Esophagus mucosa (tissue), 1 donor: ENCODE data around the gene RRAS. TPM values are rescaled to one million over a fixed set of nuclear protein-coding genes. Genes with fewer than 3 reads are reported as not detected.
"Not testable (repeated sequence)": the region's sequence is repeated elsewhere in the genome, so short reads cannot be mapped to it uniquely, and the experiment has no call there.

Source experiments
- ATAC-seq: fragments of 200-7000 bp; cut with Tn5 transposase; one replicate; pipeline ENCODE4 v1.9.1; 2020
- total RNA-seq: library from RNA; stranded (reverse); gene quantifications from one replicate; pipeline ENCODE4 v1.2.4, GENCODE V29; 2023
- donor health status: DM: yes; HTN: yes; CAD: no.

The RRAS gene
- total RNA-seq, 1 donor from 2014 or later = 16.4 TPM

DNA sequence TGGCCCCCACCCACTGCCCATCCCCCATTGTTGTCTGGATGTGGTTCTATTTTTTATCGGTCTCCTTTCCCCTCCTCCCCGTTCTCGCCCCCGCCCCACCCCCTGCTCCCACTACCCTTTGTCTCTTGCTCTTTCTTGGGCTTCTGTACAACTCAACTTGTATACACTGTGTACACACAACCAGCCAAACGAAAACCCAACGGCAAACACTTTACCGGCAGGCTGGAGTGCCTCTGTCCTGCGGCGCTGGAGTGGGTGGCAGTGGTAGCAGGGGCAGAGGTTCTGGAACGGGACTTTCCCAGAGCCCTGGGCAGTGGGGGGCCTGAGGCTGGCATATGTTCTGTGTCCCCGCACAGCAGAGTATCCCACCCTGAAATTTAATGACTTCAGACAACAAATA lies 13.7 kb downstream of the RRAS start:
- no peak for ATAC-seq

DNA sequence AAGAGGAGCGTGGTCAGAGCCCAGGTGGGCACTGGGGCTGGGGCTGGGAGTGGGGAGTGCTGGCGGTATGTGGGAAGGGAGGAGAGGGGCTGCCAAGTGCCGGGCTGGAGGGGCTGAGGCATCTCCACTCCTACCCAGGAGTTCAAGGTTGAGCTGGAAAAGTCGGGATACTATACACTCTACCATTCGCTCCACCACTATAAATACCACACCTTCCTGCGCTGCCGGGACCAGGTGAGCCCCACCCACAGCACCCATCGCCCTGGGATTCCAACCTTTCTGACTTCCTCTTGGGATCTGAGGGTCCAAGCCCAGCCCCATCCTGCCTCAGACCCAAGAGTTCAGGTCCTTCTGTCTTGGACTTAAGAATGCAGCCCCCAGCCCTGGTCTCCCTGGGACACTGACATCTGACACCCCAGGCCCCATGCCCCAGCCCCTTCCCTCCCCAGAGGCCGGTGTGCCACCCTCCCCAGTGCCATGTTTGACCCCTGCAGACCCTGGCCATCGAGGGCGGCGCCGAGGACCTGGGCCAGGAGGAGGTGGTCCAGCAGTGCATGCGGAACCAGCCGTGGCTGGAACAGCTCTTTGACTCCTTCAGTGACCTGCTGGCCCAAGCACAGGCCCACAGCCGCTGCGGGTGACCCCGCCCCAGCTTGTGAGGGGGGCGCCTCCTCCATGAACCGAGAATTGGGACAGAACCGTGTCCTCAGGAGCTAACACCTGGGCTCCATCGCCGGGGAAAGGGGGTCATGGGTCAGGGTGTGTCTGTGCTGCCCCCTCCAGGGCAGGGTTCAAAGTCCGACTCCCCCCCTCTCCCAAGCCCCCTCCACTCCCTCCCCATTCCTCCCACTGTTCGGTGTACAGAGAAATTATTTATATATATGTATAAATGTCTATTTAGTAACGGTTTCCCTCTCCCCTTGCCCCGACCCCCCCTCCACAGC lies 14.7 kb downstream of the RRAS start:
- peak; percentile 14 for ATAC-seq

- not testable (repeated sequence) for ATAC-seq
These were observed 22.1 kb downstream of the RRAS start for GRCh38 chr19:49617860-49618259.

- ATAC-seq = no peak
These were observed 23.0 kb downstream of the RRAS start for GRCh38 chr19:49616945-49617344.

- no peak for ATAC-seq
These were observed 23.4 kb downstream of the RRAS start for GRCh38 chr19:49616532-49616931.

GRCh38 chr19:49615861-49616260 lies 24.1 kb downstream of the RRAS start:
- ATAC-seq = no peak

DNA sequence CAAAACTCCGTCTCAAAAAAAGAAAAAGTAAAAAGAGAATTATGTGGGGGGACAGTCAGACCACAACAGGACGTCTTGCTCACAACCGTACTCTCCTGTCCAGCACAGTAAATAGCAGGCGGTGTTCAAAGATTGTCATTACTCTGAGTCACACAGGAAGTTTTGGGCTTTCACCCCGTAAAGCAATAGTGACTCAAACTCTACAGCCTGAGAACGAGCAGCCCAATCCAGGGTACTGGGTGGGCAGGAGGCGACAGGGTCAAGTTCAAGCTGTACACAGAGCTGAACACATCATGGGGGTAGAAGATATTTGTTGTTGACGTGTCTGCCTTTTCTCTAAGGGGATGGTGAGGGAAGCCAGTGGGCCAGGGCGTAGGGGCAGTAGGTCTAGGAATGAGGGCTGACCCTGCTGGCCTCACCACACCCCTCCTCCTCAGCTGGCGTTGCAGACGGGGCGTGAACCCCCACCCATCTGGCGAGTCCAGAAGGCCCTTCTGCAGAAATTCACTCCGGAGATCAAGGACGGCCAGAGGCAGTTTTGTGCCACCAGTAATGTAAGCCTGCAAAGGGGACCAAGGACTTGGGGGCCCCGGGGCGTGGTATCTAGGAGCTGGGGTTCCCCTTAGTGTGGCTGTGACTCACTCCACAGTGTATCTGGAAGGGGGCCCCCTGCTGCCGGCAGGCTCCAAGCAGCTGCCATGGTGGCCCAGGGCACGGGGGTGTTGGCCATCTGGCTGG lies 25.7 kb downstream of the RRAS start:
- peak; percentile 63 for ATAC-seq

DNA sequence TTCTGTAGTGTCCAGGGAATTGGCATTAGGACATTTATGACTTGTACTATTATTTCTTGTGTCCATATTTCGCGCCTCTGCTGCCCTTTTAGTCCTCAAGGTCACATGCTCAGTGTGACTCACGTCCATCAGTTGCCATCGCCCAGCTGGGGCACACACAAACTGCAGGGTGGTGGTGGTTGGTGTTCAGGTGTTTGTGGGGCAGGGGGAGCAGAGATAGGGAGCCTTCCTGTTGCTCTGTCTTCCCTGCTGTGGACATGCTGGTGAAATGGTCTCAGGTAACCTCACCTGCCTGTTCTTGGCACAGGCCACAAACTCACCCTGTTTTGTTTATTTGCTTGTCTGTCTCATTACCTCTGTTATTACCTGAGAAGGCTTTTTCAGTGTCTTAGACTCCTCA lies 26.6 kb downstream of the RRAS start:
- peak; percentile 20 for ATAC-seq

GRCh38 chr19:49609499-49610092 lies 30.3 kb downstream of the RRAS start:
- no peak for ATAC-seq

GRCh38 chr19:49605605-49606004 lies 34.3 kb downstream of the RRAS start:
- ATAC-seq = no peak

- ATAC-seq = no peak
These were observed 37.1 kb downstream of the RRAS start for GRCh38 chr19:49602806-49603205.

GRCh38 chr19:49601482-49602038 lies 38.4 kb downstream of the RRAS start:
- ATAC-seq = no peak

- no peak for ATAC-seq
These were observed 40.3 kb downstream of the RRAS start for GRCh38 chr19:49599378-49600295.

DNA sequence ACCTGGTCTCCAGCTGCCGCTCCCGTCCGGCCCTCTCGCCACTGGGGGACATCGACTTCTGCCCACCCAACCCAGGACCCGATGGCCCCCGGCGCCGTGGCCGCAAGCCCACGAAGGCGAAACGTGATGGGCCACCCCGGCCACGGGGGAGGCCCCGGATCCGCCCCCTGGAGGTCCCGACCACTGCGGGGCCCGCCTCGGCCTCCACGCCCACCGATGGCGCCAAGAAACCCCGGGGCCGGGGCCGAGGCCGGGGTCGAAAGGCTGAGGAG lies 42.3 kb downstream of the RRAS start:
- no peak for ATAC-seq

GRCh38 chr19:49596954-49597702 lies 42.8 kb downstream of the RRAS start:
- no peak for ATAC-seq

DNA sequence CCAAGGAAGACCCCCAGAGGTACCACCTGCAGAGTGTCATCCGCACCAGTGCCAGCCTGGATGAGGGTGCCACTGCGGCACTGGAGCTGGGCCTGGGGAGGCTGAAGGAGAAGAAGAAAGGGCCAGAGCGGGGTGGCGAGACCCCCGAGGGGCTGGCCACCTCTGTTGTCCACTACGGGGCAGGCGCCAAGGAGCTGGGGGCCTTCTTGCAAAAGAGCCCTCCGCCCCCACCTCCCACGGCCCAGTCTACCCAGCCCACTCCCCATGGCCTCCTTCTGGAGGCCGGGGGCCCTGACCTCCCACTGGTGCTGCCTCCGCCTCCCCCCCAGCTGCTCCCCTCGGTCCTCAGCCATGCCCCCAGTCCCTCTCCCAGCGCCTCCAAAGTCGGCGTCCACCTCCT lies 43.5 kb downstream of the RRAS start:
- ATAC-seq = no peak

DNA sequence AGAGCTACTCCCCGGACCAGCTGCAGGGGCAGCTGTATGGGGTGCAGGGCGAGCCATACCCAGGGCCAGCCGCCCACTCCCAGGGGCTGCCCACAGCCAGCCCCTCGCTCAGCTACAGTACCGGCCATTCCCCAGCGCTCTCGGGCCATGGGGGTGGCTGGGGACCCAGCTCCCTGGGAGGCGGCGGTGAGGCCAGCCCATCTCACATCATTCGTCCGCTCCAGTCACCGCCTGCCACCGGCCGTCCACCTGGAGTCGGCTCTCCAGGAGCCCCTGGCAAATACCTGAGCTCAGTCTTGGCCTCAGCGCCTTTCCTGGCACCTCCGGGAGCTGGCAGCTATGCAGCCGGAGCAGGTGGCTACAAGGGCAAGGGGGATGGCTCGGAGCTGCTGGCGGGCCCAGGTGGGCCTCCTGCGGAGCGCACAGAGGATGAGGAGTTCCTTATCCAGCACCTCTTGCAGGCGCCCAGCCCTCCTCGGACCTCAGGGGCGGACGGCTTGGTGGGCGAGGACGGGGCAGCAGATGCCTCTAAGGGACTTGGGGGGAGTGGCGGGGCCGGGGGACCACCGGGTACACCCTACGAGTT lies 44.0 kb downstream of the RRAS start:
- no peak for ATAC-seq

DNA sequence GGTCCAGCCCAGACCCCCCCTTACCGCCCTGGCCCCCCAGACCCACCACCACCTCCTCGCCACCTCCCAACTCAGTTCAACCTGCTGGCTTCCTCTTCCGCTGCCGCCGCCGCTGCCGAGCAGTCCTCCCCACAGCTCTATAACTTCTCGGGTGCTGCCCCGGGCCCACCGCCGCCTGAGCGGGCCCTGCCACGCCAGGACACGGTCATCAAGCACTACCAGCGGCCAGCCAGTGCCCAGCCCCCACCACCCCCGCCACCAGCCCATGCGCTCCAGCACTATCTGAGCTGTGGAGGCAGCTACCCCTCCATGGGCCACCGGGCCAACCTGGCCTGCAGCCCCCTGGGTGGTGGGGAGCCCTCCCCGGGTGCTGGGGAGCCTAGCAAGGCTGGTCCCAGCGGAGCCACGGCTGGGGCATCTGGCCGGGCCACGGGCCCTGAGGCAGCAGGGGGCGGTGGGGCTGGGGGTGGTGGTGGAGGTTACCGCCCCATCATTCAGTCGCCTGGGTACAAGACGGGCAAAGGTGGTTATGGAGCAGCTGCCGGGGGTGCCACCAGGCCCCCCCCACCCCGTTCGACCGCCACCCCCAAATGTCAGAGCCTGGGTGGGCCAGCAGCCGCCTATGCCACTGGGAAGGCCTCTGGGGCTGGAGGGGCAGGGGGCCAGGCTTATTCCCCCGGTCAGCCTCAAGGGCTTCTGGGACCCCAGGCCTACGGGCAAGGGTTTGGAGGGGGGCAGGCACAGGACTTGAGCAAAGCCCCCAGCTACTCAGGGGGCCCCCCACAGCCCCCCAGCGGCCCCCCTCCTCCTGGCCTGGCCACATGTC lies 44.7 kb downstream of the RRAS start:
- ATAC-seq = no peak

- no peak for ATAC-seq
These were observed 45.6 kb downstream of the RRAS start for GRCh38 chr19:49594157-49594992.
